GM18505 (cell line): Measurements from ENCODE around the gene ICAM1.
"Not testable (repeated sequence)": the region's sequence is repeated elsewhere in the genome, so short reads cannot be mapped to it uniquely, and the experiment has no call there.

ENCODE experiments used
- ATAC-seq: cut with Tn5 transposase; IDR thresholded peaks from one replicate; pipeline ENCODE4 v1.9.1; 2021; ENCODE audit not compliant: unreplicated experiment
- POLR2A ChIP-seq: IDR thresholded peaks from 4 replicates; pipeline ENCODE4 v1.6.1; 2011; ENCODE audit warnings: borderline replicate concordance; ENCODE audit not compliant: insufficient read depth, insufficient read length; ENCODE audit errors: extremely low read depth

ICAM1 gene

DNA sequence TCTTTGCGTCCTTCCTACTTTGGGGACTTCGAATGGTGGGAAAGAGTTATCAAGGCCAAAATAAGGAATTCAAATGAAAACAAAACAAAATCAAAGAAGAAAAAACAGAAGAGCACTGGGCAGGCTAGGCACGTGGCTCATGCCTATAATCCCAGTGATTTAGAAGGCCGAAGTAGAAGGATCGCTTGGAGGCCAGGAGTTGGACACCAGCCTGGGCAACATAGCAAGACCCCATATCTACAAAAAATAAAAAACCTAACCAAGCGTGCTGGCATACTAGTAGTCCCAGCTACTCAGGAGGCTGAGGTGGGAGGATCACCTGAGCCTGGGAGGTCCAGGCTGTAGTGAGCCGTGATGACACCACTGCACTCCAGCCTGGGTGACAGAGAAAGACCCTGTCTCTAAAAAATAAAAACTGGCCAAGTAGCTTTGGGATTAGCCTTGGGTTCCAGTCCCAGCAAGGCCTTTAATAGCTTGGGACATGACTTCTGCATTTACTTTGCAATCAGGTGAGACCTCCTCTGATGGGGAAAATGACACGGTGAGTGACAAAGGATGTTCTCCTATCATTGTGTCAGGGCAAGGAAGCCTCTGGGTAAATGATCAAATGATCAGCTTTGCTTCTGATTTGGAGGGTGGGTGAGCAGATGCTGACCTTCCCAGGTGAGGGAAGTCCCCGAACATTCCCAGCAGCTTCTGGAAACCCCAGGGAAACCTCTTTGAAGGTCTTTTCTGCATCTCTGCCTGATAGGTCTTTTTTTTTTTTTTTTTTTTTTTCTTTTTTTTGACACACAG, 7.1 kb downstream of the ICAM1 start:
- no peak for TF ChIP-seq POLR2A
- no peak for ATAC-seq

DNA sequence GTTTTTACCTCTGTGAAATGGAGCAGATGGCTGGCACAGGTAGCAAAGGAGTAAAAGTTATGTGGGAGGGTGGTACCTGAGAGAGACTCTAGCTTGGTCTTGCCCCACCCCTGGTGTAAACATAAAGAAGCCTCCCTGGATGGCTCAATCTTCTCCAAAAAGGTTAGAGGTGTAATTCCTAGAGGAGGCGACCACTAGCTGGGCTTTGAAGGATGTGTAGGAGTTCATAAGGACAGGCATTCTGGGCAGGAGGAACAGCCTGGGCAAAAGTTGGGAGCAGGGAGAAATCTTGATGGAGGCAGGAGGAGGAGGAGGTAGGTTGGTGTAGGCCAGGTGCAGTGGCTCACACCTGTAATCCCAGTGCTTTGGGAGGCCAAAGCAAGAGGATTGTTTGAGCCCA, 8.0 kb downstream of the ICAM1 start:
- no peak for ATAC-seq
- no peak for TF ChIP-seq POLR2A

GRCh38 chr19:10279737-10280442, 9.0 kb downstream of the ICAM1 start:
- ATAC-seq, result no peak
- no peak for TF ChIP-seq POLR2A

- ATAC-seq, result not testable (repeated sequence)
Measured at GRCh38 chr19:10282043-10282442, 11.1 kb downstream of the ICAM1 start.

- no peak for ATAC-seq
- peak; percentile 22 for TF ChIP-seq POLR2A
Measured at GRCh38 chr19:10283301-10284064, 12.6 kb downstream of the ICAM1 start.

DNA sequence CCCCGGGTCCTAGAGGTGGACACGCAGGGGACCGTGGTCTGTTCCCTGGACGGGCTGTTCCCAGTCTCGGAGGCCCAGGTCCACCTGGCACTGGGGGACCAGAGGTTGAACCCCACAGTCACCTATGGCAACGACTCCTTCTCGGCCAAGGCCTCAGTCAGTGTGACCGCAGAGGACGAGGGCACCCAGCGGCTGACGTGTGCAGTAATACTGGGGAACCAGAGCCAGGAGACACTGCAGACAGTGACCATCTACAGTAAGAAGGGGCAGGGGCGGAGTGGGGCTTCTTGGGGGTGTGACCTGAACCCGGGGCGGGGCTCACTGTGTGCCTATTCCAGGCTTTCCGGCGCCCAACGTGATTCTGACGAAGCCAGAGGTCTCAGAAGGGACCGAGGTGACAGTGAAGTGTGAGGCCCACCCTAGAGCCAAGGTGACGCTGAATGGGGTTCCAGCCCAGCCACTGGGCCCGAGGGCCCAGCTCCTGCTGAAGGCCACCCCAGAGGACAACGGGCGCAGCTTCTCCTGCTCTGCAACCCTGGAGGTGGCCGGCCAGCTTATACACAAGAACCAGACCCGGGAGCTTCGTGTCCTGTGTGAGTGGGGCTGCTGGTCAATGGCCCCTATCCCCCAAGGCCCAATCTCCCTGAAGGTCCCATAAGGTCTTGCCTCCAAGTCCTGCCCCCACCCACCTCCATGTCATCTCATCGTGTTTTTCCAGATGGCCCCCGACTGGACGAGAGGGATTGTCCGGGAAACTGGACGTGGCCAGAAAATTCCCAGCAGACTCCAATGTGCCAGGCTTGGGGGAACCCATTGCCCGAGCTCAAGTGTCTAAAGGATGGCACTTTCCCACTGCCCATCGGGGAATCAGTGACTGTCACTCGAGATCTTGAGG, 13.4 kb downstream of the ICAM1 start:
- TF ChIP-seq POLR2A, result no peak
- no peak for ATAC-seq

DNA sequence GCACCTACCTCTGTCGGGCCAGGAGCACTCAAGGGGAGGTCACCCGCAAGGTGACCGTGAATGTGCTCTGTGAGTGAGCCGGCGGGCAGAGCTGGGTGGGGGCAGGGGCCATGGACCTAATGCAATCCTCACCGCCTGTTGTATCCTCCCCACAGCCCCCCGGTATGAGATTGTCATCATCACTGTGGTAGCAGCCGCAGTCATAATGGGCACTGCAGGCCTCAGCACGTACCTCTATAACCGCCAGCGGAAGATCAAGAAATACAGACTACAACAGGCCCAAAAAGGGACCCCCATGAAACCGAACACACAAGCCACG, 14.0 kb downstream of the ICAM1 start:
- ATAC-seq, result no peak
- TF ChIP-seq POLR2A, result no peak

- TF ChIP-seq POLR2A, result peak; percentile 42
- ATAC-seq, result no peak
Measured at GRCh38 chr19:10285393-10285792, 14.5 kb downstream of the ICAM1 start.

- TF ChIP-seq POLR2A, result no peak
- ATAC-seq, result no peak
Measured at GRCh38 chr19:10286803-10287737, 16.1 kb downstream of the ICAM1 start, which contains the start of gene ICAM4. TSS of gene ICAM4 (plus strand) at chr19:10286955. CDS start at chr19:10287013, 58 bp downstream.

DNA sequence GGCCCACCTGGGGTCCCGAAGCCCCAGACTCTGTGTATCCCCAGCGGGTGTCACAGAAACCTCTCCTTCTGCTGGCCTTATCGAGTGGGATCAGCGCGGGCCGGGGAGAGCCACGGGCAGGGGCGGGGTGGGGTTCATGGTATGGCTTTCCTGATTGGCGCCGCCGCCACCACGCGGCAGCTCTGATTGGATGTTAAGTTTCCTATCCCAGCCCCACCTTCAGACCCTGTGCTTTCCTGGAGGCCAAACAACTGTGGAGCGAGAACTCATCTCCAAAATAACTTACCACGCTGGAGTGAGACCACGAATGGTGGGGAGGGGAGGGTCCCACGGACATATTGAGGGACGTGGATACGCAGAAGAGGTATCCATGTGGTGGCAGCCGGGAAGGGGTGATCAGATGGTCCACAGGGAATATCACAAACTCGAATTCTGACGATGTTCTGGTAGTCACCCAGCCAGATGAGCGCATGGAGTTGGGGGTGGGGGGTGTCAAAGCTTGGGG, 17.8 kb downstream of the ICAM1 start:
- TF ChIP-seq POLR2A, result no peak
- ATAC-seq, result no peak

GRCh38 chr19:10289167-10289835, 18.4 kb downstream of the ICAM1 start:
- ATAC-seq, result no peak

DNA sequence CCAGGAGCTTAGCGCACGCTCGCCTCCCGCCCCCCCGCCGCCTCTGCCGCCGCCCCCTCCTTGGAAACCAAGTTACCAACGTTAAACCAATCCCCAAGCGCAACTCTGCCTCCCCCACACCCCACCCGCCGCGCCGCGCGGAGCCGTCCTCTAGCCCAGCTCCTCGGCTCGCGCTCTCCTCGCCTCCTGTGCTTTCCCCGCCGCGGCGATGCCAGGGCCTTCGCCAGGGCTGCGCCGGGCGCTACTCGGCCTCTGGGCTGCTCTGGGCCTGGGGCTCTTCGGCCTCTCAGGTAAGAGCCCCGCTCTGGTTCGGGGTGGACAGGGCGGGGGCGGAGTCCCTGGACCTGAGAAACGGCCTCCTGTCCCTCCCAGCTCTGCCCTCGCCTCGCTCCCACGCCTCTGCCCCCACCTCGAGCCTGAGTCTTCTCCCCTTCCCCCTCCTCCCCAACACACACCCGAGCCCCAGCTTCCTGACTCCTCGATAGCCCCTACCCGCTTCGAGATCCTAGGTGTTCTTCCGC, 19.0 kb downstream of the ICAM1 start, which contains the start of gene ICAM5:
Gene ICAM5, plus strand, starts transcription at position 117 of the 521 bp plus-strand sequence. Its CDS starts 92 bp downstream, at position 209.
- no peak for ATAC-seq
- TF ChIP-seq POLR2A, result no peak

More at GRCh38 chr19:10289167-10289835, 18.4 kb downstream of the ICAM1 start:
- no peak for TF ChIP-seq POLR2A
